ENCODE measurements around the gene CRTC1.

Gene CRTC1

DNA sequence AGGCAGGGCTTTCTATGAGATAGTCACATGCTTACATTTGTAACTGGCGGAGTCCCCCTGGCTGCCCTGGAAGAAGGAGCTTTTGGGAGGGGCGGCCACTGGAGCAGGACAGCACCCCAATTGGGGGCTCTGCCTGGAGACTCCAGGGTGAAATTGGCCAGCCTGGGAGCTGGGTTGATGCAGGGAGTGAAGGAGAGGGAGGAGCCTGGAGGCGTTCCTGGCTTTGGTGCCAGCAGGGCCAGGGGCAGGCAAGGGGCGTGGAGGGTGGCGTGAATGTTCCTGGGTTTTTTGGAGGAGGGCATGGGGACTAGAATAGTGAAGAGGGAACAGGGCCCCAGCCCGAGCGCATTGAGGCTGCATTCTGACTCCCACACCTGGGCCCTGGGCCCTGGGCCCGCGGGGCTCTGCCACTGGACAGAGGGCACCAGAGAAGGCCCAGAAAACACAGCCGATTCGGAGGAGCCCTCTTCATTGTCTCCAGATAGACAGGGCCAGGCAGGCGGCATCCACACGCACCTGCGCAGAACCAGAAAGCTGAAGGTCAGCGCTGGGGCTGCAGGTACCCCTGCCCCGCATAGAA is 78.1 kb downstream of the CRTC1 start:
- Mint-ChIP-seq H3K27ac (ENCODE audit: low read depth) (no peak overlapping the region), H3K9me3 (no peaks in the 10 kb centered on the region)
- ATAC-seq (replicated peaks; ENCODE audit: extremely low read depth, poor library complexity, severe bottlenecking) = no peak

DNA sequence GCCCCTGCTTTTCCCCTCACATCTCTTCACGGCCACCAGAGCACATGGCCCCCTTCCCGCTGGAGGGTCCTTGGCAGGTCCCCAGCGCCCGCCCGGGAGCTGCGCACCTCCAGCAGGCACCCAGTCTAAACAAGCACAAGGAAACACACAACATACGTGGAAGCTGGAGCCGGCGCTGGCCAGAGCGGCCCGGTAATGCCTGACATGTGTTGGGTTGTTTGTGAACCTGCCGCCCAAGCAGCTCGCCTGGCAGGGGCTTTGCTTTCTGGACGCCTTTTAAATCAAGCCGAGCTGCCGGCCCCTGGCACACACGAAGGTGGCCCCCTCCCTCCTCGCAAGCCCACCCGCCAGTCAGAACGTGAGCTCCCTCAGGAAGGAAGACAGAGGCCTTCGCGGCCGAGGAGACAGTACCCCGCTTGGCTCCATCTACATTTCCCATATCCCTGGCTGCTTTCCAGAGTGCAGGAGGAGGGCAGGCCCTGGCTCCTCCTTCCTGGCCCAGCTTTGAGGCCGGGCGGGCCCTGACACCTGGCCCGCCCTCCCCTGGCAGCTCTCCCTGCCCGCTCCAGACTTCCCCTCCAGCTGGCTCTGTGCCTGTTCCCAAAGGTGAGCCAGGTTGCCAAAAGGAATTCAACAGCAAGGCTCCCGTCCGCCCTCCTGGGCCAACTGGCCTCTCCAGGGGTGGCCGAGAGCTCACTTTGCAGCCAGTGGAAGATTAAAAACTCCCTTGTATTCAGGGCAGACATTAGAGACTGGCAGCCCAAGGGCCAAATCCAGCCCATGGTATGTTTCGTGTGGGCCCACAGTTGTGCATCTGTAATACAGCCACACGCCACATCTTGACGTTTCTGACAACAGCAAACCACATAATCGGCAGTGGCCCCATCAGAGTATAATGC is 78.9 kb downstream of the CRTC1 start:
- H3K27ac Mint-ChIP-seq (ENCODE audit: low read depth) = no peak overlapping the region
- no peaks in the 10 kb centered on the region for H3K27me3 Mint-ChIP-seq
- no peaks in the 10 kb centered on the region for H3K4me1 Mint-ChIP-seq
- DNase-seq (ENCODE audit: low spot score in 2 of 2) (no peak), ATAC-seq (replicated peaks; ENCODE audit: extremely low read depth, poor library complexity, severe bottlenecking) (no peak)
- peaks cover 2% of the 10 kb centered on the region for H3K36me3 Mint-ChIP-seq (ENCODE audit: insufficient read depth)
- H3K9me3 Mint-ChIP-seq = no peaks in the 10 kb centered on the region
- H3K4me3 Mint-ChIP-seq = no peak overlapping the region

More for the DNA sequence above, 78.1 kb downstream of the CRTC1 start:
- no peaks in the 10 kb centered on the region for H3K27me3 Mint-ChIP-seq
- DNase-seq (ENCODE audit: low spot score in 2 of 2) = no peak
- no peaks in the 10 kb centered on the region for H3K4me1 Mint-ChIP-seq
- no peak overlapping the region for H3K4me3 Mint-ChIP-seq
- peaks cover 2% of the 10 kb centered on the region for H3K36me3 Mint-ChIP-seq (ENCODE audit: insufficient read depth)

DNA sequence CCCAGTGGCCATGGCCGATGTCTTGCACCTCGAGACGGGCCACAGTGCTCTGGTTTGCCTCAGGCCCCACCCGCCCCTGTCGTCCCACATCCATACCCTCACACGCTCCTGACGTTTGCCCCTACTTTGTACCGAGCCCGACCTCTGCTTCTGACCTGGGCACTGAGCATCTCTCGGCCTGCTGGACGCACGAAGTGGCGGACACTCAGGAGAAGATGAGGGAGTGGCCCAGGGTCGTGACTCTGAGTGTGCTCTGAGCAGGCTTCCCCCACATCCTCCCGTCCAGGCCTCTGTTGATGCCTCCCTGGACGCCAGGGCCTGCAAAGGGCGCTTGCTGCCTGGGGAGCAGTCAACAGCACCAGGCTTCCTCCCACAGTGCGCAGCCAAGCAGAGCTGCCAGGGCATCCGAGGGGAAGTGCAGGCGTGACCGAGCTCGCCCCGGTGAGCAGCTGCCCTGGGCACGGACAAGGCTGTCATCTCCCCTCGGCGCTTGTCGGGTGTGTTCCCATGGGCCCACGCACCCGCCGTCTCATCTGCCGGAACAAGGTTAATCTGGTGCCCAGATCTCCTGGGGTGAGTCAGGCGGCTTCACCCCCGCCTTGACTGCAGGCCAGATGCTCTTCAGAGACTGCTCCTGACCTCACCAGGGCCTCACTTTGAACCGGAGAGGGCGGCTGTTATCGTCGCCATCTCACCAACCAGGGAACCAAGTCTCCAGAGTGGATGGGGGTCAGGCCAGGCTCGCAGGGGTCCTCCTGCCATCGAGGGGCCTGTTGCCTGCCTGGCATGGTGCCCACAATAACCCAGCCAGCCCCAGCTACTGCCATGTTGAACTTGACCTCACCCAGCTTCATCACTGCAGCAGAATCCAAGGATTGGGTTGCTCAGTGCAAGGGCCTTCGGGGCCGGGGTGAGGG is 80.5 kb downstream of the CRTC1 start:
- no peaks in the 10 kb centered on the region for H3K4me1 Mint-ChIP-seq
- no peaks in the 10 kb centered on the region for H3K27me3 Mint-ChIP-seq
- H3K4me3 Mint-ChIP-seq = no peak overlapping the region
- no peak overlapping the region for H3K27ac Mint-ChIP-seq (ENCODE audit: low read depth)
- DNase-seq (ENCODE audit: low spot score in 2 of 2) (no peak), ATAC-seq (replicated peaks; ENCODE audit: extremely low read depth, poor library complexity, severe bottlenecking) (no peak)
- H3K36me3 Mint-ChIP-seq (ENCODE audit: insufficient read depth) = peaks cover 2% of the 10 kb centered on the region
- H3K9me3 Mint-ChIP-seq = no peaks in the 10 kb centered on the region

DNA sequence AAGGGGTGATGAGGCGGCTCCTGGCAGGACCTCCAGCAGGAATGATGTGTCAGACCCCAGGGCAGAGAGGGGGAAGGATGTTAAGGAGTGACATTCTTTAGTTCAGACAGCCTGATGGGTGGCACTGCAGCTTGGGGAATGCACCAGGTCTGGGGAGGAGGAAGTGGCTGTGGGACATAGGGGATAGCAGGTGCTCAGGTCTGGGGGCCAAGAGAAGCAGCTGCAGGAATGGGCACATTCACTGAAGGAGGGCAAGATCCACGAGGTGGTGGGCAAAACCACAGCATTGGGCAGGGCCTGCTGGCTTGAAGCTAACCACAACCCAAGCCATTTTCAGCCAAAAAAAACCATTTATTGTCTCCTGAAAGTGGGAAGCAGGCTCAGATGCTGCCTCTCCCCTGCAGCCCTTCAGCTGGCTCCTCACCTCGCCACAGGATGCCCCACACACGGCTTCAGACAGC is 81.1 kb downstream of the CRTC1 start:
- DNase-seq (ENCODE audit: low spot score in 2 of 2) = no peak

DNA sequence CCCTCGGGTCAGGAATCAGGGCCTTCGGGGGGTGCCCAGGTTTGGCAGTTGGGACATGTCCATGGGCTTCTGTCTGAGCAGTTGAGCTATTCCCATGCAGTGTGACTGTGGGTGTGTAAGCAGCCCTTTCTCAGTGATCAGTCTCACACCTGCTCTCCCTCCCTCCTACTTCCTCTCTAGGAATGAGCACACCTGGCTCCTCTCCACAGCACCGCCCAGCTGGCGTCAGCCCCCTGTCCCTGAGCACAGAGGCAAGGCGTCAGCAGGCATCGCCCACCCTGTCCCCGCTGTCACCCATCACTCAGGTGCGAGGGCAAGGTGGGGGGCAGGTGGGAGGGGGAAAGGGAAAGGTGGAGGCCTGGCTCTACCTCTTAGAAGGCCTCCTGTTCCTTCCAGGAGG is 81.7 kb downstream of the CRTC1 start:
- Mint-ChIP-seq H3K36me3 (ENCODE audit: insufficient read depth) (peaks cover 2% of the 10 kb centered on the region), H3K4me1 (no peaks in the 10 kb centered on the region), H3K27ac (ENCODE audit: low read depth) (no peak overlapping the region), H3K9me3 (no peaks in the 10 kb centered on the region), H3K4me3 (no peak overlapping the region), H3K27me3 (no peaks in the 10 kb centered on the region)
- ATAC-seq (replicated peaks; ENCODE audit: extremely low read depth, poor library complexity, severe bottlenecking) (no peak), DNase-seq (ENCODE audit: low spot score in 2 of 2) (no peak)

More for the DNA sequence above, 81.1 kb downstream of the CRTC1 start:
- Mint-ChIP-seq H3K9me3 (no peaks in the 10 kb centered on the region), H3K36me3 (ENCODE audit: insufficient read depth) (peaks cover 2% of the 10 kb centered on the region), H3K4me1 (no peaks in the 10 kb centered on the region), H3K27me3 (no peaks in the 10 kb centered on the region), H3K27ac (ENCODE audit: low read depth) (no peak overlapping the region), H3K4me3 (no peak overlapping the region)
- no peak for ATAC-seq (replicated peaks; ENCODE audit: extremely low read depth, poor library complexity, severe bottlenecking)

DNA sequence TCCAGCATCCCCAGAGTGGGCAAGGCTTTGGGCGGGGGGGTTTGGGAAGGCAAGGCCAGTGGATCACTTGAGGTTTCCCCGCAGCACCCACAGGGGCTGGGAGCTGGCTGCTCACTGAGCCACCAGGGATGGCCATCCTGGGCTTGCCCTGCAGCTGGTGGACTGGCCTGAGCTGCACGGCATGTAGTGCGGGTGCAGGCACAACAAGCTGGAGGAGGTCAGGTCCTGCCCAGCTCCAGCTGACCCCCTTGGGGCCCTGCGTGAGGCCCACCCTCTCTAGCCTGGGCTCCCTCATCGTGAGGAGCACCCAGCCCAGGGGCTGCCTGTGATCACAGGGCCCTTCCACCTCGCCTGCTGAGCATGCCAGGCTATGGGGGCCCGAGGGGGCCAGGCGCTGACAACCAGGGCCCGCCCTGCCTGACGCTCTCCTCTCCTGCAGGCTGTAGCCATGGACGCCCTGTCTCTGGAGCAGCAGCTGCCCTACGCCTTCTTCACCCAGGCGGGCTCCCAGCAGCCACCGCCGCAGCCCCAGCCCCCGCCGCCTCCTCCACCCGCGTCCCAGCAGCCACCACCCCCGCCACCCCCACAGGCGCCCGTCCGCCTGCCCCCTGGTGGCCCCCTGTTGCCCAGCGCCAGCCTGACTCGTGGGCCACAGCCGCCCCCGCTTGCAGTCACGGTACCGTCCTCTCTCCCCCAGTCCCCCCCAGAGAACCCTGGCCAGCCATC is 84.7 kb downstream of the CRTC1 start:
- no peak for ATAC-seq (replicated peaks; ENCODE audit: extremely low read depth, poor library complexity, severe bottlenecking)
- DNase-seq (ENCODE audit: low spot score in 2 of 2) = no peak
- peaks cover 2% of the 10 kb centered on the region for H3K36me3 Mint-ChIP-seq (ENCODE audit: insufficient read depth)
- no peaks in the 10 kb centered on the region for H3K9me3 Mint-ChIP-seq
- no peak overlapping the region for H3K4me3 Mint-ChIP-seq
- no peak overlapping the region for H3K27ac Mint-ChIP-seq (ENCODE audit: low read depth)
- no peaks in the 10 kb centered on the region for H3K27me3 Mint-ChIP-seq
- no peaks in the 10 kb centered on the region for H3K4me1 Mint-ChIP-seq

- Mint-ChIP-seq H3K27me3 (no peaks in the 10 kb centered on the region), H3K36me3 (ENCODE audit: insufficient read depth) (no peaks in the 10 kb centered on the region), H3K4me3 (no peak overlapping the region), H3K27ac (ENCODE audit: low read depth) (no peak overlapping the region), H3K4me1 (no peaks in the 10 kb centered on the region), H3K9me3 (no peaks in the 10 kb centered on the region)
- no peak for ATAC-seq (replicated peaks; ENCODE audit: extremely low read depth, poor library complexity, severe bottlenecking)
- no peak for DNase-seq (ENCODE audit: low spot score in 2 of 2)
Measured at GRCh38 chr19:18768997-18769891, 85.8 kb downstream of the CRTC1 start.

DNA sequence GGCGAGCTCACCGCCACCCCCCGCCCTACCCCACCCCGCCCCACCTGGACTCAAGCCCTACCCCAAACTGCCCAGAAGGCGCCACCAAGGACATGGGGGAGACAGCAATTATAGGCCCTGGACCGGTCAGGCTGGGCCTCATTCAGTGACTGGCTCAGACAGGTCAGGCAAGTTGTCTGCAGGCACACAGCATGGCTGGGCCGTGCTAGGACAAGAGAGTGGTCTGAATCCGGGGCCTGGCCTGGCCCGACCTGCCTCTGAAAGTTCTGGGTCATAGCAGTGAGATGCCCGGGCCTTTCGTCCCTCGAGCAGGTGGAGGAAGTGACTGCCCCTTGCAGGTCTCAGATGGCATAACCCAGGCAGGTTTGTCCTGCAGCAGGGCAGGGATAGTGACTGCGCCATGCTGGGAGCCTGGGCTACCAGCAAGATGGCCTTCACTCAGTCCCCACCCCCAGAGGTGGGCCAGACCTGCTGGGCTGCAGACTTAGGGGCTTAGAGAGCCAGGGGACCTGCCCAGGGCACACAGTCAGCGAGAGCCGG is 86.6 kb downstream of the CRTC1 start:
- Mint-ChIP-seq H3K27me3 (no peaks in the 10 kb centered on the region), H3K36me3 (ENCODE audit: insufficient read depth) (no peaks in the 10 kb centered on the region)

GRCh38 chr19:18770663-18771327 is 87.3 kb downstream of the CRTC1 start:
- Mint-ChIP-seq H3K27me3 (no peaks in the 10 kb centered on the region), H3K36me3 (ENCODE audit: insufficient read depth) (no peaks in the 10 kb centered on the region), H3K4me1 (no peaks in the 10 kb centered on the region), H3K9me3 (no peaks in the 10 kb centered on the region), H3K27ac (ENCODE audit: low read depth) (no peak overlapping the region), H3K4me3 (no peak overlapping the region)
- ATAC-seq (replicated peaks; ENCODE audit: extremely low read depth, poor library complexity, severe bottlenecking) = no peak
- no peak for DNase-seq (ENCODE audit: low spot score in 2 of 2)

More for the DNA sequence above, 86.6 kb downstream of the CRTC1 start:
- no peak for ATAC-seq (replicated peaks; ENCODE audit: extremely low read depth, poor library complexity, severe bottlenecking)
- H3K4me1 Mint-ChIP-seq = no peaks in the 10 kb centered on the region
- H3K9me3 Mint-ChIP-seq = no peaks in the 10 kb centered on the region
- no peak overlapping the region for H3K4me3 Mint-ChIP-seq
- no peak for DNase-seq (ENCODE audit: low spot score in 2 of 2)
- H3K27ac Mint-ChIP-seq (ENCODE audit: low read depth) = no peak overlapping the region

DNA sequence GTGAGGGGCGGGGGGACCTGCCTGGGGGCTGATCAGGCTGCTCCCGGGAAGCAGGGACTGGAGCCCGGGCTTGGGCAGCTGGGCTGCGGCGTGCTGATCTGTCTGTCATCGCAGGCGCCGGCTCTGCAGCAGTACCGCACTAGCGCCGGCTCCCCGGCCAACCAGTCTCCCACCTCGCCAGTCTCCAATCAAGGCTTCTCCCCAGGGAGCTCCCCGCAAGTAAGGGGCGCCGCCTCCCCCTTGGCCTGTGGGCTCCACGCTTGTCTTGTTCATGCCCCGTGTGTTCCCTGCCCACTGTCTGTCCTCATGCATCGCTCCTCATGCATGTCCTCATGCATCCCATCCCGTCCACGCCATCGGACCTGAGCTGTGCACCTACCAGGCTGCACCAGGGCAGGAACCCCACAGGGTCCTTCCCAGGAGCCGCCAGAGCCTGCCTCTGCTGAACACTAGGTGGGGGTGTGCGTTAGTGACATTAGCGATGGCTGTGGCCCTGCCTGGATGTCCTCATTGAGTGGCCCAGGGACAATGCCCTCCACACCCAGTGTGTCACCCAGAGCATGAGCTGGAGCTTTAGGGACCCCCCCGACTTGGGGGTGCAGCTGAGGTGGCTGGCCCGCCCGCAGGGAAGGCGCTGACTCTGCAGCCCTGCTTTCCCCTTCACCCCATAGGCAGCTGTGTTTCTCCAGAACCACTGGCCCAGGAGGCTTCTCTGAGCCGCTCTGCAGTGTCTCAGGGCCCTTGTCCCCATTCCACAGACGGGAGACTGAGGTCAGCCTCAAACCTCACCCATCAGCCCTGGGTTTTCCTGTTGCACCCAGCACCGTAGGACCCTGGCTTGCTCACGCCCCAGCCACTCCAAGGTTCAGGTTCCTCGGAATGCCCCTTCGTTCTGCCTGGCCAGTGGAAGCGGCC is 88.1 kb downstream of the CRTC1 start:
- Mint-ChIP-seq H3K27me3 (no peaks in the 10 kb centered on the region), H3K27ac (ENCODE audit: low read depth) (no peak overlapping the region), H3K36me3 (ENCODE audit: insufficient read depth) (peaks cover 3% of the 10 kb centered on the region), H3K9me3 (no peaks in the 10 kb centered on the region), H3K4me1 (no peaks in the 10 kb centered on the region), H3K4me3 (no peak overlapping the region)
- ATAC-seq (replicated peaks; ENCODE audit: extremely low read depth, poor library complexity, severe bottlenecking) (no peak), DNase-seq (ENCODE audit: low spot score in 2 of 2) (no peak)
